A549 (cell line): ENCODE results near the gene GPX4.

ENCODE experiments used
- CTCF ChIP-seq: fragments of >200 bp; sonication (Bioruptor Twin); formaldehyde crosslinking; IDR thresholded peaks from 3 replicates; pipeline ENCODE4 v1.5.1; 2016
- EP300 ChIP-seq, 2 experiments: fragments of >200 bp; sonication (Bioruptor Twin); formaldehyde crosslinking; IDR thresholded peaks; 2 replicates in 1 of 2; 3 replicates in 1 of 2; pipeline ENCODE4 v1.6.1; 2016 to 2017
- KDM1A ChIP-seq: fragments of 200-600 bp; sonication (generic); IDR thresholded peaks from 2 replicates; pipeline ENCODE4 v1.6.1; 2016; ENCODE audit warnings: low read depth, mild to moderate bottlenecking
- POLR2A ChIP-seq: IDR thresholded peaks from 2 replicates; pipeline ENCODE4 v1.6.1; 2012; ENCODE audit warnings: mild to moderate bottlenecking, low read length
- RCOR1 ChIP-seq: fragments of 150-350 bp; IDR thresholded peaks from 2 replicates; pipeline ENCODE4 v1.6.1; 2014; ENCODE audit warnings: antibody characterized with exemption, low read length, low read depth
- REST ChIP-seq: fragments of 200-600 bp; sonication (generic); IDR thresholded peaks from 2 replicates; pipeline ENCODE4 v1.6.1; 2016; ENCODE audit warnings: antibody characterized with exemption, mild to moderate bottlenecking, moderate library complexity
- ZC3H11A ChIP-seq: fragments of 450-650 bp; IDR thresholded peaks from 2 replicates; pipeline ENCODE4 v1.6.1; 2014; ENCODE audit warnings: antibody characterized with exemption, mild to moderate bottlenecking

GRCh38 chr19:1093811-1094553, 9.8 kb upstream of the GPX4 start:
- TF ChIP-seq CTCF (no peak), POLR2A (no peak), RCOR1 (no peak), KDM1A (no peak), ZC3H11A (no peak), REST (no peak), EP300 (IDR thresholded peaks at IDR 0.05) (no peak)
